Measurements from ENCODE around the gene EEF2K.
"Not testable (repeated sequence)": the region's sequence is repeated elsewhere in the genome, so short reads cannot be mapped to it uniquely, and the experiment has no call there.

Gene EEF2K

GRCh38 chr16:22297114-22297870, 91.2 kb downstream of the EEF2K start, which contains the start of gene POLR3E:
TSS of gene POLR3E (plus strand) at chr16:22297409. CDS start at chr16:22302969, 5,560 bp downstream.
- peak; percentile 26 for FAIRE-seq

- FAIRE-seq = no peak
These were observed 92.0 kb downstream of the EEF2K start for GRCh38 chr16:22297871-22298733.

- no peak for FAIRE-seq
These were observed 93.0 kb downstream of the EEF2K start for GRCh38 chr16:22299036-22299435.

- FAIRE-seq = no peak
These were observed 94.5 kb downstream of the EEF2K start for GRCh38 chr16:22300427-22301071.

GRCh38 chr16:22301423-22301822, 95.3 kb downstream of the EEF2K start:
- not testable (repeated sequence) for FAIRE-seq

- FAIRE-seq = no peak
These were observed 96.8 kb downstream of the EEF2K start for GRCh38 chr16:22302776-22303363.

- FAIRE-seq = no peak
These were observed 98.3 kb downstream of the EEF2K start for GRCh38 chr16:22304411-22304810.

- FAIRE-seq = no peak
These were observed 100.7 kb downstream of the EEF2K start for GRCh38 chr16:22306788-22307187.

GRCh38 chr16:22307838-22308237, 101.8 kb downstream of the EEF2K start:
- FAIRE-seq = no peak

GRCh38 chr16:22308824-22309520, 102.9 kb downstream of the EEF2K start:
- no peak for FAIRE-seq

- no peak for FAIRE-seq
These were observed 105.4 kb downstream of the EEF2K start for GRCh38 chr16:22311520-22311919.

GRCh38 chr16:22312897-22313781, 107.1 kb downstream of the EEF2K start:
- FAIRE-seq = no peak

GRCh38 chr16:22313876-22314470, 107.9 kb downstream of the EEF2K start:
- FAIRE-seq = no peak

GRCh38 chr16:22314661-22315626, 108.9 kb downstream of the EEF2K start:
- no peak for FAIRE-seq

- FAIRE-seq = no peak
These were observed 109.9 kb downstream of the EEF2K start for GRCh38 chr16:22315979-22316378.

GRCh38 chr16:22316411-22316811, 110.3 kb downstream of the EEF2K start:
- FAIRE-seq = no peak

GRCh38 chr16:22317001-22317530, 111.0 kb downstream of the EEF2K start:
- no peak for FAIRE-seq

- FAIRE-seq = no peak
These were observed 111.5 kb downstream of the EEF2K start for GRCh38 chr16:22317625-22318024.

GRCh38 chr16:22318690-22319358, 112.7 kb downstream of the EEF2K start:
- no peak for FAIRE-seq

Data from endometrium (tissue), 2 donors.